Suprapubic skin (tissue), 4 donors: Measurements from ENCODE around the gene CLASP1. TPM values are rescaled to one million over a fixed set of nuclear protein-coding genes. Genes with fewer than 3 reads are reported as not detected.
"Not testable (repeated sequence)": the region's sequence is repeated elsewhere in the genome, so short reads cannot be mapped to it uniquely, and the experiment has no call there.

ENCODE experiments used
- DNase-seq, 2 donors: peaks; one replicate each; pipeline ENCODE4 v3.0.0-alpha.2; 2019; ENCODE audit warnings: low spot score in 2 of 2
- H3K27ac ChIP-seq: fragments of 200-600 bp; sonication (generic); one replicate; pipeline ENCODE4 v1.5.1; 2019
- H3K27me3 ChIP-seq: fragments of 200-600 bp; sonication (generic); one replicate; pipeline ENCODE4 v1.5.1; 2019
- H3K36me3 ChIP-seq: fragments of 200-600 bp; sonication (generic); one replicate; pipeline ENCODE4 v1.5.1; 2019
- H3K4me1 ChIP-seq: fragments of 200-600 bp; sonication (generic); one replicate; pipeline ENCODE4 v1.5.1; 2019
- H3K4me3 ChIP-seq: fragments of 200-600 bp; sonication (generic); one replicate; pipeline ENCODE4 v1.5.1; 2019; ENCODE audit warnings: mild to moderate bottlenecking
- H3K9me3 ChIP-seq: fragments of 200-600 bp; sonication (generic); one replicate; pipeline ENCODE4 v1.5.1; 2019
- CTCF ChIP-seq, 2 donors: fragments of 200-600 bp in 1 of 2; fragments of 450-650 bp in 1 of 2; sonication (generic) in 1 of 2; IDR thresholded peaks; one replicate each; pipeline ENCODE4 v1.5.1; 2016 to 2019; ENCODE audit warnings: antibody characterized with exemption in 2 of 2, mild to moderate bottlenecking in 1 of 2, moderate library complexity in 1 of 2
- EP300 ChIP-seq: sonication (generic); formaldehyde crosslinking; IDR thresholded peaks from one replicate; pipeline ENCODE4 v1.6.1; 2017; ENCODE audit warnings: antibody characterized with exemption
- POLR2A ChIP-seq, 2 donors: fragments of 450-650 bp; IDR thresholded peaks; one replicate each; pipeline ENCODE4 v1.6.1; 2017; ENCODE audit warnings: antibody characterized with exemption in 2 of 2, mild to moderate bottlenecking in 2 of 2, moderate library complexity in 2 of 2
- POLR2AphosphoS5 ChIP-seq, 3 donors: sonication (generic); formaldehyde crosslinking; IDR thresholded peaks; one replicate each; pipeline ENCODE4 v1.6.1; 2017; ENCODE audit warnings: antibody characterized with exemption in 3 of 3
- WGBS: methylation state at CpG from one replicate; pipeline ENCODE4 v1.1.5; 2018; 5-methylcytosine and 5-hydroxymethylcytosine counted together
- total RNA-seq, 4 donors: library from RNA; depleted of rRNA; stranded (reverse); fragments of >200 nt; gene quantifications; one replicate each; pipeline ENCODE4 v1.1.0, GENCODE V29; 2016

Gene CLASP1
- total RNA-seq, 4 donors from 2014 or later = 53.3 to 99.5 (median 67.6) TPM

GRCh38 chr2:121640380-121641316 is 8.6 kb downstream of the CLASP1 start:
- TF ChIP-seq CTCF (IDR thresholded peaks at IDR 0.05) (no peak), EP300 (no peak), POLR2A (IDR thresholded peaks at IDR 0.05) (no peak), POLR2AphosphoS5 (IDR thresholded peaks at IDR 0.05) (no peak)
- Histone ChIP-seq H3K27ac (no peak overlapping the region), H3K4me1 (peaks cover 15% of the 10 kb centered on the region), H3K36me3 (no peaks in the 10 kb centered on the region), H3K4me3 (no peak overlapping the region), H3K9me3 (no peaks in the 10 kb centered on the region), H3K27me3 (no peaks in the 10 kb centered on the region)
- 68% methylated on average over 5 of the region's 5 CpGs for WGBS
- no peak for DNase-seq

GRCh38 chr2:121639846-121640245 is 9.4 kb downstream of the CLASP1 start:
- H3K4me3 ChIP-seq, DNase-seq, H3K27ac ChIP-seq, H3K27me3 ChIP-seq, H3K36me3 ChIP-seq, H3K9me3 ChIP-seq: not testable (repeated sequence)
- 95% methylated on average over 6 of the region's 6 CpGs for WGBS
- H3K4me1 ChIP-seq = peaks cover 13% of the 10 kb centered on the region

- H3K27me3 ChIP-seq = no peaks in the 10 kb centered on the region
- 92% methylated on average over 3 of the region's 3 CpGs for WGBS
- DNase-seq = no peak
- no peak overlapping the region for H3K27ac ChIP-seq
- H3K36me3 ChIP-seq = no peaks in the 10 kb centered on the region
- no peaks in the 10 kb centered on the region for H3K9me3 ChIP-seq
- TF ChIP-seq POLR2A (IDR thresholded peaks at IDR 0.05) (no peak), EP300 (no peak), CTCF (IDR thresholded peaks at IDR 0.05) (no peak), POLR2AphosphoS5 (IDR thresholded peaks at IDR 0.05) (no peak)
- no peak overlapping the region for H3K4me3 ChIP-seq
- H3K4me1 ChIP-seq = peaks cover 24% of the 10 kb centered on the region
Measured at GRCh38 chr2:121638333-121638732, 10.9 kb downstream of the CLASP1 start.

- H3K27ac ChIP-seq = no peak overlapping the region
- no peak for DNase-seq
- WGBS = 57% methylated on average over 1 of the region's 1 CpG
- no peak for TF ChIP-seq CTCF (IDR thresholded peaks at IDR 0.05)
- TF ChIP-seq POLR2A (IDR thresholded peaks at IDR 0.05) = no peak
- TF ChIP-seq POLR2AphosphoS5 (IDR thresholded peaks at IDR 0.05) = no peak
- no peak overlapping the region for H3K4me3 ChIP-seq
- H3K4me1 ChIP-seq = peaks cover 18% of the 10 kb centered on the region
- no peaks in the 10 kb centered on the region for H3K36me3 ChIP-seq
- H3K27me3 ChIP-seq = no peaks in the 10 kb centered on the region
- no peaks in the 10 kb centered on the region for H3K9me3 ChIP-seq
Measured at GRCh38 chr2:121635371-121635770, 13.9 kb downstream of the CLASP1 start.

- H3K9me3 ChIP-seq = no peaks in the 10 kb centered on the region
- DNase-seq = no peak
- H3K36me3 ChIP-seq = no peaks in the 10 kb centered on the region
- 69% methylated on average over 6 of the region's 6 CpGs for WGBS
- H3K27me3 ChIP-seq = no peaks in the 10 kb centered on the region
- H3K4me3 ChIP-seq = no peak overlapping the region
- peaks cover 15% of the 10 kb centered on the region for H3K4me1 ChIP-seq
- no peak for TF ChIP-seq CTCF (IDR thresholded peaks at IDR 0.05)
- TF ChIP-seq POLR2AphosphoS5 (IDR thresholded peaks at IDR 0.05) = no peak
- H3K27ac ChIP-seq = no peak overlapping the region
Measured at GRCh38 chr2:121634354-121635307, 14.6 kb downstream of the CLASP1 start.
